Posterior cingulate gyrus (tissue), 11 donors: ENCODE results near the gene TMEM63A.
"Not testable (repeated sequence)": the region's sequence is repeated elsewhere in the genome, so short reads cannot be mapped to it uniquely, and the experiment has no call there.

Experiments
- DNase-seq, 10 donors: peaks; one replicate each; pipeline versions ENCODE4 v3.0.0 to v3.0.0-alpha.2; 2020 to 2021; ENCODE audit warnings: mixed read lengths in 3 of 10
- intact Hi-C: fragments of 100-400 bp; cut with DNase I; formaldehyde crosslinking; loops from one replicate; pipeline ENCODE4 v1.15.1; 2023

The TMEM63A gene

GRCh38 chr1:225850370-225850769 lies 31.8 kb downstream of the TMEM63A start:
- DNase-seq: peak in 1 of 10 donors; percentile 9
- intact Hi-C loops: no loop called here

GRCh38 chr1:225849925-225850324 lies 32.3 kb downstream of the TMEM63A start:
- peak in 2 of 10 donors; percentile 39 to 52 for DNase-seq
- intact Hi-C loops: loop anchor here (5.0 to 10.0 kb wide), 2 partner anchors 38 to 125 kb away; partner anchors contain the start of gene EPHX1

GRCh38 chr1:225848030-225848955 lies 33.9 kb downstream of the TMEM63A start:
- DNase-seq: peak; percentile 50 to 95 (median 70)

GRCh38 chr1:225847610-225848009 lies 34.6 kb downstream of the TMEM63A start:
- DNase-seq: peak in 1 of 10 donors; percentile 39
- intact Hi-C loops: loop anchor here (5.0 to 10.0 kb wide), 2 partner anchors 35 to 127 kb away; partner anchors contain the start of gene EPHX1

More at GRCh38 chr1:225848030-225848955, 33.9 kb downstream of the TMEM63A start:
- intact Hi-C loops: loop anchor here (5.0 to 10.0 kb wide), 2 partner anchors 36 to 127 kb away; partner anchors contain the start of gene EPHX1

- DNase-seq: peak in 3 of 10 donors; percentile 48 to 86 (median 81)
- intact Hi-C loops: loop anchor here (5.0 to 10.0 kb wide), 2 partner anchors 34 to 128 kb away; partner anchors contain the start of gene EPHX1
Observed at GRCh38 chr1:225846331-225847310, 35.6 kb downstream of the TMEM63A start.

GRCh38 chr1:225845571-225846259 lies 36.5 kb downstream of the TMEM63A start:
- intact Hi-C loops: loop anchor here (5.0 to 10.0 kb wide), 2 partner anchors 33 to 129 kb away; partner anchors contain the start of gene EPHX1
- peak in 9 of 10 donors; percentile 36 to 93 (median 63) for DNase-seq

GRCh38 chr1:225845097-225845496 lies 37.1 kb downstream of the TMEM63A start:
- intact Hi-C loops: loop anchor here (5.0 to 10.0 kb wide), 2 partner anchors 33 to 130 kb away; partner anchors contain the start of gene EPHX1
- peak in 1 of 10 donors; percentile 65 for DNase-seq

GRCh38 chr1:225844236-225845061 lies 37.7 kb downstream of the TMEM63A start:
- intact Hi-C loops: loop anchor here (5.0 to 10.0 kb wide), 2 partner anchors 32 to 130 kb away; partner anchors contain the start of gene EPHX1
- peak in 2 of 10 donors; percentile 27 to 76 for DNase-seq

GRCh38 chr1:225843426-225843795 lies 38.8 kb downstream of the TMEM63A start:
- intact Hi-C loops: loop anchor here (10.0 kb wide), 1 partner anchor 131 kb away; no protein-coding TSS in a partner anchor
- DNase-seq: peak in 1 of 10 donors; percentile 67

- intact Hi-C loops: loop anchor here (10.0 kb wide), 1 partner anchor 132 kb away; no protein-coding TSS in a partner anchor
- peak in 1 of 10 donors; percentile 15 for DNase-seq
Observed at GRCh38 chr1:225842788-225843425, 39.3 kb downstream of the TMEM63A start.

- intact Hi-C loops: loop anchor here (10.0 kb wide), 1 partner anchor 133 kb away; no protein-coding TSS in a partner anchor
Observed at GRCh38 chr1:225842074-225842473, 40.1 kb downstream of the TMEM63A start.

GRCh38 chr1:225840713-225841112 lies 41.5 kb downstream of the TMEM63A start:
- peak in 2 of 10 donors; percentile 3 to 5 for DNase-seq
- intact Hi-C loops: loop anchor here (10.0 kb wide), 1 partner anchor 134 kb away; no protein-coding TSS in a partner anchor

More at GRCh38 chr1:225842074-225842473, 40.1 kb downstream of the TMEM63A start:
- peak in 2 of 10 donors; percentile 33 to 82 for DNase-seq

GRCh38 chr1:225840223-225840610 lies 42.0 kb downstream of the TMEM63A start:
- intact Hi-C loops: loop anchor here (10.0 kb wide), 1 partner anchor 135 kb away; no protein-coding TSS in a partner anchor
- peak in 2 of 10 donors; percentile 14 to 69 for DNase-seq

GRCh38 chr1:225838793-225839192 lies 43.4 kb downstream of the TMEM63A start:
- peak in 1 of 10 donors; percentile 75 for DNase-seq
- intact Hi-C loops: no loop called here

- peak in 2 of 10 donors; percentile 38 to 43 for DNase-seq
- intact Hi-C loops: not testable (repeated sequence)
Observed at GRCh38 chr1:225836296-225836695, 45.9 kb downstream of the TMEM63A start.

GRCh38 chr1:225835856-225836255 lies 46.3 kb downstream of the TMEM63A start:
- intact Hi-C loops: no loop called here
- peak in 2 of 10 donors; percentile 80 to 88 for DNase-seq
